GM12801 (cell line): ENCODE results near the gene PARD3.

ENCODE experiments used
- TF ChIP-seq, protein P1 (sequence below): IDR thresholded peaks from one replicate; pipeline ENCODE4 v1.5.1; 2011; ENCODE audit warnings: control low read depth; ENCODE audit not compliant: insufficient read length; ENCODE audit errors: extremely low read depth

PARD3 gene

DNA sequence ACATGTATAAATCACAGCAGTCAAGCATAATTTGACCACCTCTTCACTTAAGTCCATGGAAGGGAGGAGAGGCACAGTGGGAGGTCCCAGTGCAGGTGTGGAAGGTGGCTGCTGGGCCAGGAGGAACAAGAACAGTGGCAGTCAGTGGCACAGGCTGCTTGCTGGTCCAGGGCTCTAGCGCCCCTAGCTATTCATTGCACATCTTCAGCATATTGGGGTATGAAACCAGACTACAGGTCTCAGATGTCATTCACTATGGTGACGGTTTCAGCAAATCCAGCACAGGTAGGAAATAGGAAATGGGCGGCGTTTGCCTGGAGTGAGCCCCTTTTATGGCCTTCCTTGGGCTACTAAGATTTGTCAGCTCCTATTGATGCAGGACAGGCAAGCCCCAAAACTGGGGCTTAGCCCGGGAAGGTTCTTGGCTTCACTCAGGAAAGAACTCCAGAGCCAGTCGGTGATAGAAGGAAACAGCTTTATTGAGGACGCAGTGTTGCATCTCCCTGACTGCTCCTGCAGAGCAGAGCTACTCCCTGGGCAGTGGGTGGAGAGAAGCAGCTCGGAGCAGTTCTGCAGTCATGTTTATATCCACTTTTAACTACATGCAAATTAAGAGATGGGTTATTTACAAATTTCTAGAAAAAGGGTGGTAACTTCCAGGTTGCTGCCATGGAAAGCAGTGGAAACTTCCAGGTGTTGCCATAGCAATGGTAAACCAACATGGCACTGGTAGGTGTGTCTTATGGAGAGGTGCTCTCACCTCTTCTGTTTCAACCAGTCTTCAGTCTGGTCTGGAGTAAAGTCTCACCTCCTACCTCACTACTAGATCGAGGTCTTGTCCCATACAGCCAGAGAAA is 608.8 kb downstream of the PARD3 start:
- TF ChIP-seq, protein P1, sequence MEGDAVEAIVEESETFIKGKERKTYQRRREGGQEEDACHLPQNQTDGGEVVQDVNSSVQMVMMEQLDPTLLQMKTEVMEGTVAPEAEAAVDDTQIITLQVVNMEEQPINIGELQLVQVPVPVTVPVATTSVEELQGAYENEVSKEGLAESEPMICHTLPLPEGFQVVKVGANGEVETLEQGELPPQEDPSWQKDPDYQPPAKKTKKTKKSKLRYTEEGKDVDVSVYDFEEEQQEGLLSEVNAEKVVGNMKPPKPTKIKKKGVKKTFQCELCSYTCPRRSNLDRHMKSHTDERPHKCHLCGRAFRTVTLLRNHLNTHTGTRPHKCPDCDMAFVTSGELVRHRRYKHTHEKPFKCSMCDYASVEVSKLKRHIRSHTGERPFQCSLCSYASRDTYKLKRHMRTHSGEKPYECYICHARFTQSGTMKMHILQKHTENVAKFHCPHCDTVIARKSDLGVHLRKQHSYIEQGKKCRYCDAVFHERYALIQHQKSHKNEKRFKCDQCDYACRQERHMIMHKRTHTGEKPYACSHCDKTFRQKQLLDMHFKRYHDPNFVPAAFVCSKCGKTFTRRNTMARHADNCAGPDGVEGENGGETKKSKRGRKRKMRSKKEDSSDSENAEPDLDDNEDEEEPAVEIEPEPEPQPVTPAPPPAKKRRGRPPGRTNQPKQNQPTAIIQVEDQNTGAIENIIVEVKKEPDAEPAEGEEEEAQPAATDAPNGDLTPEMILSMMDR = no peak

DNA sequence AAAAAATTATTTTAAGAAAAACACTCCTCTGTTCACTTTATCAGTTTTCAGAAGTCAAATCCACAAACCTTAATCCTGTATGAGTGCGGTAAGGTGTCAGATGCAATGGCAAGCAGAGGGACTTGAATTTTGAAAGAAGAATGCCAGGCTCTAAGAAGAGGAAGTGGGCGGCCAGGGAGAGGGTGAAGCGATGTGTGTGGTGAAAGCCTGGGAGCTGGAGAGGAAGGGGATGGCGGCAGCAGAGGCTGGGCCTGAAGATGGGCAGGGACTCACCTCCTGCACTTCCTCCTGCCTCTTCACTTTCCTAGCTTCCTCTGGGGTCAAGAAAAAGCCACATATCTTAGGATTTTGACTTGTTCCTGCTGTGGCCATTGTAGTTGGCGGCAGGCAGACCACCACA is 609.6 kb downstream of the PARD3 start:
- TF ChIP-seq, protein P1 = no peak

DNA sequence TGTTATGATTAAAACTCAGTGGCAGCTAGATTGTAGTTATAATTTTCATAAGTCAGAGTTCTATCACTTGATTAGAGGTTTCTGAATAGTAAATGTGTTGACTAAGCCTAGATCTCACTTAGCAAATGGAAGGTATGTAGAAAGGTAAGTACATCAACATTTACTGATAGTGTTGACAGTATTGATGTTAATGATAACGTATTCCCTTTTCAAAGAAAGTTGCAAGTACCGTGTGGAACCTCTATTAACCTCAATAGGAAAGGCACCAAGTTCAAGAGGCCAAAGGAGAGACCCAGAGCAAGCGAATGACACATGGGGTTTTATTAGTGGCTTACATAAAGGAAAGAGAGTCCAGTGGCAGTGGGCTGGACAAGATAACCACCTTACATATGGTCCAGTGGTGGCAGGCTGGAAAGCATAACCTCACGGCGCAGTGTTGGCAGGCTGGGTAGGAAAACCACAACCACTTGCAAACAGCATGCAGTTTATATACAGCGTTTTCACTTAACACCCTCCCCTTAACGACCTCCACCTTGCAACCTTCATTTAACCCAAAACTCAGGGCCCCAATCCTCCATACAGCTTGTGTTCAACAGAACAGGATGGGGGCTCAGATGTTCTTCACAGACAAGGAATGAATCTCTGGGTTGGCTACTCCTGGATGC is 611.0 kb downstream of the PARD3 start:
- TF ChIP-seq, protein P1 = no peak

DNA sequence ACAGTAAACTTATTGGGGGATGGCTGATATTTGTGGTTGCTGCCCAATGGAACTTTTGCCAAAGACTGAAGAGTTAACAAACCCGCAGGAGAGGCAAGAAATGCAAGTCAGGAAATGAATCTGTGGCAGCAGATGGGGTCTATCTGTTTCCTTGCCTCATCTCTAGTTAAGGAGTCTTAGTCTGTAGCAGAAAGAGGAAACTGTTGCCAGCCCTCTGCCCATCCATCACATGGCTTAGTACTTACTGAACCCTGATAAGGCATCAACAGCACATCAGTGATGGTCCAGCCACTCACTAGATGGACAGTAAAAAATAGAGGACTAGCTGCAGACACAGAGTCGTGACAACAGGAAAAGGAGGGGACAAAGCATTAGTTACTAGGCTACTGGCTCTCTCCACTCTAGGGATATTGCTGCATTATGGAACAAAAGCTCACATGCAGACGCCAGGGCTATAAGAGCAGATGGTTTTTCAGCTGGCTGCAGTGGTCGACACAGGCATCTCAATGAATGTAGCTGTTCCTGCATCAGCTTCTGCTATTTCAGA is 614.7 kb downstream of the PARD3 start:
- TF ChIP-seq, protein P1 = no peak

DNA sequence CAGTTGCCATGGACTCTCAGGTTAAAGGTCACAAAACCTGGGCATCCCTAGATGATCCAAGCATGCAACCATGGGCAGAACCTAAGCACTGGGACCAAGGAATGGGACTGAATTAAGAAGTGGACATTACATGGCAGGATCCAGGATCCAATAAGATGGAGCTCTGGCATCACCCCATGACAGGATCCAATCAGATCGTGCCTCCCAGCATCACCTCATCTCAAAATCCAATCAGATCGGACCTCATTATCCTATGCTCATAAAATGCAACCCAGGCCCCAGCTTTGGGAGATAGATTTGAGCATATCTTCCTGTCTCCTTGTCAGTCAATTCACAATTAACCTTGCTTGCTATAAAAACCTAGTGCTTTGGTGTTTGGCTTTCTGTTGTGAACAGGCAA is 616.1 kb downstream of the PARD3 start:
- TF ChIP-seq, protein P1 = no peak

DNA sequence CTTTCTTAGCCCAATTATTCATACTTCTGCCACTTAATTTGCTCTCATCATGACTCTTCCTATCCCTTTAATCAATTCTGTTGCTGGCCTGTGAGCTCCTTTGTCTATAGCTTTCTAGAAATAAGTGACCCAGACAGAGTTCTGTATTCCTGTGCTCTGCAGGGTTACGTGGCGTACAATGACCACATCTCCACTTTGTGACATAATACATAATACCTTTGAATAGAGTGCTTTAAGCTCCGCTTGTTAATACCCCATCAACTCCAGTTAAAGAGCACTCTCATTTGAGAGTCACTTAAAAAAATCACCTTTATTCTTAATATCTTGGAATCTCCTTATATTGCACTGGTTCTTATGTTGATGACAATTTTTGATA is 619.0 kb downstream of the PARD3 start:
- TF ChIP-seq, protein P1 = no peak

DNA sequence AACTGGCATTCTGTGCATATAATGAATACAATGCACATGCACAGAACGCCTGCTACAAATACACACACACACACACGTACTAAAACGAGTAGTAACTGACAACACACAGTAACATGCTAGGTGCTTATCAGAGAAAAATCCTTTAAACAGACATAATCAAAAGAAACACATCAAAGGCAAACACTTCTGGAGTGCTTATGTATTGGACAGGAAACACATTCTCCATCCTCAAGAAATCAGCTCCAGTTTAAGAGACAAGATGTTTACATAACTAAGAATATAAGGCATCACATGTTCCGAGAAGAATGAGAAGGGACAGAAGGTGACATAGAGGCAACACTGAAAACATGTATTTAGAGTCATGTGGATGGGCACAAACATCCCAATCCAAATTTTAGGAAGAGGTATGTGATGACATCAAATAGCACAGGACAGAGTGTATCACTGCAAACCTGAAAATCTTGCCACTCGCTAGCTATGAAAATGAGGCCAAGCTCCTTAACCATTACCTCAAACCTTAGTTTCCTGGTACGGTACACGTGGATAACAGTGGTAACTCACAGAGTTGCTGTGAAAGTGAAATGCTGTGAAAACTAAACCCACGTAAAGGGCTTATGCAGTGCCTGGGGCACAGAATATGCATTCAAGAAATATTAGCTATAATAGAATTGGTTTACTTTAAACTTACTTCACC is 619.6 kb downstream of the PARD3 start:
- TF ChIP-seq, protein P1 = no peak
